ENCODE results near the gene TBC1D3B. TPM values are rescaled to one million over a fixed set of nuclear protein-coding genes. Genes with fewer than 3 reads are reported as not detected.

TBC1D3B gene
- total RNA-seq, 4 donors from 2014 or later, result 2.1 to 5.8 (median 2.7) TPM; not detected in 1

DNA sequence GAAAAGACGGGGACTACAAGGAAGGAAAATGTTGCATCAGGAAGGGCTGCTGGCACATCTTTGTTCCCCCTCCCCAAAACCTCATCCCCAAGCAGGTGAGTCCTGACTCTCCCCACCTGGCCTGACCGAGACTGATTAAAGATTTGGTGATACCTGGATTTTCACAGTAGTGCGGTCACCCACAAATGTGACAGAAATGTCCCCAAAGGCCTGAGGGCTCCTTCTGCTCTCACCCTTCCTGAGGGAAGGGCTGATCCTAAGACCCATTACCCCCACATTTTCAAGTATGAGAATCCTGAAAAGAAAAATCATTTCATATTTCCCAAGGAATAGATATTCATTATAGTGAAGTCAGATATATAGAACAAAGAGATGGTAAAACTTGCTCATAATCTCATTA lies 28.8 kb downstream of the TBC1D3B start:
- TF ChIP-seq EP300 (IDR thresholded peaks at IDR 0.05) (no peak), POLR2AphosphoS5 (IDR thresholded peaks at IDR 0.05) (no peak), POLR2A (IDR thresholded peaks at IDR 0.05; ENCODE audit: low read depth) (no peak)
- TF ChIP-seq, protein P1, sequence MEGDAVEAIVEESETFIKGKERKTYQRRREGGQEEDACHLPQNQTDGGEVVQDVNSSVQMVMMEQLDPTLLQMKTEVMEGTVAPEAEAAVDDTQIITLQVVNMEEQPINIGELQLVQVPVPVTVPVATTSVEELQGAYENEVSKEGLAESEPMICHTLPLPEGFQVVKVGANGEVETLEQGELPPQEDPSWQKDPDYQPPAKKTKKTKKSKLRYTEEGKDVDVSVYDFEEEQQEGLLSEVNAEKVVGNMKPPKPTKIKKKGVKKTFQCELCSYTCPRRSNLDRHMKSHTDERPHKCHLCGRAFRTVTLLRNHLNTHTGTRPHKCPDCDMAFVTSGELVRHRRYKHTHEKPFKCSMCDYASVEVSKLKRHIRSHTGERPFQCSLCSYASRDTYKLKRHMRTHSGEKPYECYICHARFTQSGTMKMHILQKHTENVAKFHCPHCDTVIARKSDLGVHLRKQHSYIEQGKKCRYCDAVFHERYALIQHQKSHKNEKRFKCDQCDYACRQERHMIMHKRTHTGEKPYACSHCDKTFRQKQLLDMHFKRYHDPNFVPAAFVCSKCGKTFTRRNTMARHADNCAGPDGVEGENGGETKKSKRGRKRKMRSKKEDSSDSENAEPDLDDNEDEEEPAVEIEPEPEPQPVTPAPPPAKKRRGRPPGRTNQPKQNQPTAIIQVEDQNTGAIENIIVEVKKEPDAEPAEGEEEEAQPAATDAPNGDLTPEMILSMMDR (IDR thresholded peaks at IDR 0.05), result no peak
- intact Hi-C loops (cut with DNase I), result no loop called here

DNA sequence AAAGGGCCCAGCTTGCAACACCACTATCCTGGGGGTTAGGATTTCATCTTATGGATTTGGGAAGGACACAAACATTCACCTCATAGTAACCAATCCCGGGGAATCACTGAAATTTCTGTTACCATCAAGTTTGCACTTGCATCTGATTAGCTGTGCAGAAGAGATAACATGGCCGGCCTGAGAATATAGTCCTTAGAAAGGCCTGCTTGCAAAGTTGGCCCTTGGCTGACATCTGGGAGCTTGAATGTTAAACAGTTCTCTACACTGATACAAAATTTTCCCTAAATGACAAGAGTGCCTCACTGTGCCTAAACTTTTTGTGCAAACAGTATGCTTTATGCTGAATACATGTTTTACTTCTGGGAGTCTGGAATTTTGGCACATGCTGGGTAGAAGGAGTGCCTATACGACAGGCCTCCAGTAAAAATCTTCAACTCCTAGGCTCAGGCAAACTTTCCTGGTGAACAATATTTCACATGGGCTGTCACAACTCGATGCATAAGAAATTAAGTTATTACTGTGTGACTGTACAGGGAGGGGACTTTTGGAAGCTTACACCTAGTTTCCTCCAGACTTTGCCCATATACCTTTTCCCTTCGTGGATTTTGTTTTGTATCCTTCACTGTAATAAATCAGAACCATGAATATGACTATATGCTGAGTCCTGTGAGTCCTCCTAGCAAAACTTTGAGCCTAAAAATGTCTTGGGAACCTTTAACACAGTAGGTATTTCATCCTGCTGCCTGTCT lies 31.3 kb downstream of the TBC1D3B start:
- Histone ChIP-seq H3K36me3 (no peaks in the 10 kb centered on the region), H3K9me3 (no peaks in the 10 kb centered on the region), H3K4me3 (no peak overlapping the region), H3K27ac (replicated peaks in 1 of 4) (no peak overlapping the region), H3K4me1 (peaks cover 5 to 11% (median 10%) of the 10 kb centered on the region in 4 donors), H3K27me3 (peaks cover 0 to 3% (median 0%) of the 10 kb centered on the region in 4 donors)
- intact Hi-C loops (cut with DNase I), result no loop called here
- peak; percentile 90 for DNase-seq (ENCODE audit: extremely low spot score)
- WGBS, result 72% methylated on average over 5 of the region's 5 CpGs
- TF ChIP-seq EP300 (IDR thresholded peaks at IDR 0.05) (no peak), POLR2AphosphoS5 (IDR thresholded peaks at IDR 0.05) (no peak), POLR2A (IDR thresholded peaks at IDR 0.05; ENCODE audit: low read depth) (no peak)
- TF ChIP-seq, protein P1 (IDR thresholded peaks at IDR 0.05), result no peak

More for the DNA sequence above, 28.8 kb downstream of the TBC1D3B start:
- Histone ChIP-seq H3K27ac (replicated peaks in 1 of 4) (no peak overlapping the region), H3K4me3 (no peak overlapping the region), H3K27me3 (peaks cover 0 to 3% (median 0%) of the 10 kb centered on the region in 4 donors), H3K36me3 (no peaks in the 10 kb centered on the region), H3K4me1 (peaks cover 5 to 11% (median 10%) of the 10 kb centered on the region in 4 donors), H3K9me3 (no peaks in the 10 kb centered on the region)
- DNase-seq (ENCODE audit: extremely low spot score), result peak; percentile 91
- 71% methylated on average over 3 of the region's 3 CpGs for WGBS

GRCh38 chr17:36144014-36144413 lies 32.4 kb downstream of the TBC1D3B start:
- Histone ChIP-seq H3K27ac (replicated peaks in 1 of 4) (no peak overlapping the region), H3K4me3 (no peak overlapping the region), H3K9me3 (no peaks in the 10 kb centered on the region), H3K36me3 (no peaks in the 10 kb centered on the region), H3K27me3 (no peaks in the 10 kb centered on the region), H3K4me1 (peaks cover under 1 to 3% (median 2%) of the 10 kb centered on the region in 4 donors)
- peak; percentile 75 for DNase-seq (ENCODE audit: extremely low spot score)
- intact Hi-C loops (cut with DNase I), result no loop called here
- no peak for TF ChIP-seq EP300 (IDR thresholded peaks at IDR 0.05)
- TF ChIP-seq POLR2A (IDR thresholded peaks at IDR 0.05; ENCODE audit: low read depth), result no peak
- TF ChIP-seq, protein P1 (IDR thresholded peaks at IDR 0.05), result no peak
- TF ChIP-seq POLR2AphosphoS5 (IDR thresholded peaks at IDR 0.05), result no peak
- WGBS, result 94% methylated on average over 2 of the region's 2 CpGs

DNA sequence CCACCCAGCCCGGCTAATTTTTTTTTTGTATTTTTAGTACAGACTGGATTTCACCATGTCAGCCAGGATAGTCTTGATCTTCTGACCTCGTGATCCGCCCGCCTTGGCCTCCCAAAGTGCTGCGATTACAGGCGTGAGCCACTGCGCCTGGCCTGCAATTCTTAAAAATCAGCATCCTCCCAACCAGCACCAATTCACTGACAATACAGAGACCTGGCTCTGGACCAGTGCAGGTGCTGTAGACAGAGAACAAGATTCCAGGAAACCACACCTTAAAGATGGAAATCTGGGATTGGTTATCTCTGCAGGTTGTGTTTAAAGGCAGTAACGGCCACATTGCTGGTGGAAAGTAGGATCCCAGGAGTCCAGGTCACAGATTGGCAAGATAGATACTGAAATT lies 33.6 kb downstream of the TBC1D3B start:
- TF ChIP-seq POLR2A (IDR thresholded peaks at IDR 0.05; ENCODE audit: low read depth) (no peak), POLR2AphosphoS5 (IDR thresholded peaks at IDR 0.05) (no peak), EP300 (IDR thresholded peaks at IDR 0.05) (no peak)
- TF ChIP-seq, protein P1 (IDR thresholded peaks at IDR 0.05), result no peak
- H3K36me3 ChIP-seq, result no peaks in the 10 kb centered on the region
- H3K27me3 ChIP-seq, result peaks cover 0 to 9% (median 0%) of the 10 kb centered on the region in 4 donors
- peak; percentile 70 for DNase-seq (ENCODE audit: extremely low spot score)
- no peaks in the 10 kb centered on the region for H3K9me3 ChIP-seq
- 91% methylated on average over 8 of the region's 8 CpGs for WGBS
- intact Hi-C loops (cut with DNase I), result no loop called here
- no peaks in the 10 kb centered on the region for H3K4me1 ChIP-seq
- H3K27ac ChIP-seq (replicated peaks in 1 of 4), result no peak overlapping the region
- no peak overlapping the region for H3K4me3 ChIP-seq

Data from esophagus muscularis mucosa (tissue), 4 donors.